ENCODE results near the gene FAM114A2.
"Not testable (repeated sequence)": the region's sequence is repeated elsewhere in the genome, so short reads cannot be mapped to it uniquely, and the experiment has no call there.

The FAM114A2 gene

DNA sequence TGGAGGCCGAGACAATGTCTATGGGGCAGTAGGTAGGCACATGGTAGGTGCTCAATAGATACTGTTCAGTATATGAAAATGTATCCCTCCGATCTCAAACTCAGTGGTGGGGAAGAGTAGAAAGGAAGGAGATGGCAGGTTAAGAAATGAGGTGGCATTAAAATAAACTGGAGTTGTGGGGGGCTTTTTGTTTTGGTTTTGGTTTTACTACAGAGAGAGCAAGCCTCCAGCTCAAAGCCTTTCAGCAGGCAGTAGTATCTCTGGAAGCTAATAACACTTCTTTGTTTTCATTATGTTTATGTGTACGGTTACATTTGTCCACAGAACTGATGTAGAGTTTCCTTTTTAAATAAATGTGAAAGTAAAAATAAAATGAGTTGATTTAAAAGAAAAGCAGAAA, 8.6 kb upstream of the FAM114A2 start:
- no peak for DNase-seq

DNA sequence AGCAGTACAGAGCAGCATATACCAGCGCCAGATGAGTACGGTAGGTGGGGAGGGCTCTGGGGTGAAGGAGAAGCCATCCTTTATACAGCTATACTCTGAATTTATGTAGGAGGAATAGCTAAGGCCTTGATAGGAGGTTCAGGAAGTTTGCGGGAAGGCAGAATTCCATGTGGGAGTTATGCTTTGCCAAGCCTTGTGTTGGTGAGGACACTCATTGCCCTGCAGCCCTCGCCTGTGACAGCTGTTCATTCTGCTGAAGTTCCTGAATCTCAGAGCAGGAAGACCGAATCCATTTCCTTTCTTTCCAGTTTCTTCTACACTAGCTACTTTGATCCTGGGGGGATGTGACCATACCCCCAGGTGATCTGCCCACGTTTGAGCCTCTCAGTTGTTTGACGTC, 7.8 kb upstream of the FAM114A2 start:
- no peak for DNase-seq

DNA sequence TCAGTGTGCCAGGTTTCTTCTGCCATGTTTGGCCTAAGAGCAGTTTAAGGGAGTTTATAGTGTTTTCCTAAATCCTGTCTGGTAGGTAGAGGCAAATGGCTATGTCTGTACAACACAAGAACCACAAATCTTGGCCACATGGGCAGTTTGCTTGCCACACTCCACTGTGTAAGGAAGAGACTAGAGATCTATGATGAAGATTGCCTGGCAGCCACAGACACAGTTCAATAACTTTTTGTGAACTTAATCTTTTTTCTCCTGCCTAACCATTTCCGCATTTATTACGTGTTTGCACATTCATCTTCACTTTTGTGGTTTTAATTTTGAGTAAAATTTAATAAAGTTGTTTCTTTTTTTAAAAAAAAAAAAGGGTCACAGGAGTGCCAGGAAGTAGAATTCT, 5.9 kb upstream of the FAM114A2 start:
- DNase-seq, result no peak

DNA sequence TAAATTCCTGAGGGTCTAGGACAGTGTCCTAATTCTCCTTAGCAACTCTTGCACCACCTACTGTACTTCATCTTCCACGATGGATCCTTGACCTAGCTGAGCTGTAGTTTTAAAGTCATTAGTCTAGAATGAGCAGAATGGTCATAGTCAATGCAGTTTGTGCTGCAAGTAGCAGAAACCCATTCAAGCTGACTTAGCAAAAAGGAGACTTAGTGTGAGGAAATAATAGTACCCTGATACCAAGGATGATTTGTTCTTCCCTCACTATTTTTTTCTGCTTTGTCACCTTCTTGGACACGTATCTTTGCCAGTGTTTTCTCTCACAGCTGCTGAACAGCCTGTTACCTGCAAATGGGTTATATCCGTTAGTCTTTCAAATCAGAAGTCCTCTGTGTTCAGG, 5.4 kb upstream of the FAM114A2 start:
- DNase-seq, result no peak

DNA sequence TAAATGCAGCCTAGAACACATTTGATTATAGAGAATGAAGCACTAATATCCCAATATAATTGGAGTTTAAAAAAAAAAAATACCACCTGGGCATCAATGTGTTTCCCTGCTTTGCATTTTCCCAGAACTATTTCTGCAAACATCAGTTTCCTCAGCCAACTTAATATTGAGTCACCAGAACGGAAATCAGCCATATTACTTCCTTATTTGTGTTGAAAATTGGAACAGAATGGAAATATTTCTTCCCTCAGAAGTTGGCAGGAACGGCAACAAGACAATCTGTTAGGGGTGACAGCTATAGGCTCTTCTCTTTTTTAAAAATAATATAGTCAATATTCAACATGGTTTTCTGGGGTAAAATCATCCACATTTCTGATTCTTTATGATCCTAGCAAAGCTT, 4.1 kb upstream of the FAM114A2 start:
- no peak for DNase-seq

DNA sequence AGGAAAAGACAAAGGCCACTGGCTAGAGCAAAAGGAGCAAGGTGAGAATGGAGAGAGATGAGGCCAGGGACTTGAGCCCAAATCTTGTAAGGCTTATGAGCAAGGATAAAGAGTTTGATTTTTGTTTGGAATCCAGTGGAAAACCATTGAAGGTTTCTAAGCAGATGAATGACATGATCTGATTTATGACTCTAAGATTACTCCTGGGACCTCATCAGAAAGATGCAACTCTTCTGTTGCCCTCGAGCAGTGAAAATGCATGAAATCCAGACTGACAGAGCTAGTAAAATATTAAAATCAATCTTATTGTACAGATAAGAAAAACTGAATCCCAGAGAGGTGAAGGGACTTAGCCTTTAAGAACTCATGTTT, 734 bp upstream of the FAM114A2 start:
- DNase-seq, result no peak

DNA sequence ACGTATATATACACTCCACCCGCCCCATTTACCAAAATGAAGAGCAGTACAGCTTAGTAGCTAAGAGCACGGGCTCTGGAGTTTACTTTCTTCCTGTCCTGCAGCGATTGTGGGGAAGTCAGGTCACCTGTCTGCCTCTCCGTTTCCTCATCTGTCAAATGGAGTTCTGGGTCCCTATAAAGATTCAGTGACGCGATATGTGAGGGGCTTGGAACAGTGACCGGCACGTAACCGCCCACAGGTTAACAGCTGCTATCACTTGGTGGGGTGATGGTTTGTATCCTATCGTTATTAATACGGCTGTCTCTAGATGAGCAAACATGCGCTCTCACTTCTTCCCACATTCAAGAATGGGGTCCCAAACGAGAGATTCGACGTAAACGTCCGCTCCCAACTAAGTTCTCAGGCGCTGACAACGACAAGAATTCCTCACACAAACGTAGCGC, 426 bp downstream of the FAM114A2 start:
- no peak for DNase-seq

DNA sequence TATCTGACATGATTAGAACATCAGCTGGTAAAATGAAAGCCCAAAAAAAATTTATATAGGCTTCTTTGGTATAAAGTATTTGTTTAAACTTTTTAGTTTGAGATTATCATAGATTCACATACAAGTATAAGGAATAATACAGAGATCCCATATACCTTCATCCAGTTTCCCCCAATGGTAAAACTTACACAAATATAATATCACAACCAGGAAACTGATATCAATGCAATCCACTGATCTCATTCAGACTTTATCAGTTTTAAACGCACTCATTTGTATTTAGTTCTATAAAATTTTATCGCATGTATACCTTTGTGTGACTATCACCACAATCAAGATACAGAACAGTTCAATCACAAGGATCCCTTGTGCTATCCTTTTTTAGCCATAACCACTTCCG, 3.8 kb downstream of the FAM114A2 start:
- DNase-seq, result no peak

DNA sequence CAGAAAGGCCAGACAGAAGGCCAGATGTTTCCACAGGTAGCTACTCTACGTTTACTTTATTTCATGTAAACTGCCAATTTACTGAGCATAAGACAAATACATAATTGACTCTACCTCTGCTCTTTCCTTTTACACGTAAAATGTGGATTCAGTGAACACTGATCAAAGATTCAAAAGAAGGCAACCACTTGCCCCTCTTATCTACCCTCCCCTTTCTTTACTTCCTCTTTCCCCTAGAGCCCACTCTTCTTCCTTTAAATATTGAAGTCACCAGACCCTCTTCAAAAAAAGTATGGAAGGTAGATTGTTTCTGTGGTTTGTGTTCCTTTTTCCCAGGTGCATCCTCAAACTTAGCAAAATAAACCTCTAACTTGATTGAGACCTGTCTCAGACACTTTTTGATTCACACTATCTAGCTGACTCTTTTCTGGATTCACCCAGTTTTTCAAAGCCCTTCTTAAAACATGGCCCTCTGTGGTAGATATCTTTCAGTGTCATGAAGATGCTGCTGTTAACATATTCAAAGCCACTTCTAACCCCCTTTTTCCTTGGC, 6.7 kb downstream of the FAM114A2 start:
- DNase-seq, result no peak

DNA sequence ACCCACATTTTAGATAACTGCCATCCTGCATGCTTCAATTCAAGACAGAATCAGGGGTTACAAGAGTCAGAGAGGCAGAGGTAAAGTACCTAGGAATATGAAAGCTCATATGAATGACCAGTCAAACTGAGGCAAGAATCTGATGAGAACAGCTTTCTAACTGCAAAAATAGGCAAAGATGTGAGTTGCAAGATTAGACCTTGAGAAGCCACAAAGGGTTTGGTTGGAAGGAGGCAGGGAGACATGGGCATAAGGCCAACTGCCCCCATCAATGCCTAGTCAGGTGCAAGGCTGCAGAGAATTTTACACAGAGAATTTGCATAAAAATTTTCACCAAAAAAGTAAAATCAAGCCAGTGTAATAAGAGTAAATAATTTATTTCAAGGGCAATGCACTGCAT, 12.8 kb downstream of the FAM114A2 start:
- no peak for DNase-seq

DNA sequence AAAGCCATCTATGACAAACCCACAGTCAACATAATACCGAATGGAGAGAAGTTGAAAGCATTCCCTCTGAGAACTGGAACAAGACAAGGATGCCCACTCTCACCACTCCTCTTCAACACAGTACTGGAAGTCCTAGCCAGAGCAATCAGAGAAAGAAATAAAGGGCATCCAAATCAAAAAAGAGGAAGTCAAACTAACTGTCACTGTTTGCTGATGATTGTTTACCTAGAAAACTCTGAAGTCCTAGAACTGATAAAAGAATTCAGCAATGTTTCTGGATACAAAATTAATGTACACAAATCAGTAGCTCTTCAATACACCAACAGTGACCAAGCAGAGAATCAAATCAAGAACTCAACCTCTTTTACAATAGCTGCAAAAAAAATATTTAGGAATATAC, 19.8 kb downstream of the FAM114A2 start:
- DNase-seq, result not testable (repeated sequence)

DNA sequence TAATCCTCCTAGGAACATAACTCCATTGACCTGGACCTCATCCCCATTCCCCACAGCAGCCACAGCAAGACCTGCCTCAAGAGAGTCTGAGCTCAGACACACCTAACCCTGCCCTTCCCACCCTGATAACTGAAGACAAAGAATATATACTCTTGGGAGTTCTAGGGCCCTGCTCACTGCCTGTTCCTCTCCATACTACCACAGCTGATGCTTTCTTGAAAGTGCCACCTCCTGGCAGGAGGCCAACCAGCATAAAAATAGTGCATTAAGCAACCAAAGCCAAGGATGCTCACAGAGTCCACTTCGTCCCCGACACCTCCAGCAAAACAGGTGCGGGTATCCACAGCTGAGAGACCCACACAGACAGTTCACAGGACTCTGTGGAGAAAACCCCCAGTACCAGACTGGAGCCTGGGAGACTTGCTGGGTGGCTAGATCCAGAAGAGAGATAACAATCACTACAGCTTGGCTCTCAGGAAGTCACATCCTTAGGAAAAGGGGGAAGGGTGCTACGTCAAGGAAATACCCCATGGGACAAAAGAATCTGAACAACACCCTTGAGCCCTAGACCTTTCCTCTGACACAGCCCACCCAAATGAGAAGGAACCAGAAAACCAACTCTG, 23.5 kb downstream of the FAM114A2 start:
- DNase-seq, result no peak

DNA sequence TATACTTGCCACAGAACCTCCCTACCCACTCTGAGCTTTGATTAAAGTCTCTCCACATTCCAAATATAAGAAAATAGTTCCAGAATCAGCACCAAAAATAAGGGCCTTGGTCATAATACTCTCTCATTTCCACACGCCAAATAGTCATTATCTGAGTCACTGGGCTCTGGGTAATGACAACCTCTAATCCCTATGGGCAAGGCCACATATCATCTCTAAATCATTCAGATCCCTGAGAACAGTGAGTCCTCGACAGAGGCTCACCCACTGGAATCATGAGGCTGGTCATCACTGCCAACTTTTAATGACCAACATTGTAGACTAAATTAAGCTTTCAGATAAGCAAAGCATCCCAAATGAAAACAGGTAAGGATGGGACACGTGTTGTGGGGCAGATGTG, 28.1 kb downstream of the FAM114A2 start:
- DNase-seq, result no peak

DNA sequence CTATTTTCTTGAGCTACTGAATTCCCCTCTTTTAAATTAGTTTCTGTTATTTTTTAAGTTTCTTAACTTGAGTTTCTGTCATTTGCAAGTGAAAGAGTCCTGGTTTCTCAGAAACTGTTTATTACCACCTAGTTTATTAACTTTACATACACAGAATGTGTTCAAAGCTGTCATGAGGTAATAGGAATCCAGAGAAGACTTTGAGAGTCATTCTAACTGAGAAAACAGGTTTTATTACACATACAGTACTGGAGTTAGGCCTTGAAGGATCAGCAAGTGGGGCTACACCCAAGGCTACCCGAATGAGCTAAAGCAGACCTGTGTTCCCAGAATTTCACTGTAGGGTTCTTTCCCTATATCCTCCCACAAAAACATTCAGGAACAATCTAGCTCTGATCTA, 33.1 kb downstream of the FAM114A2 start:
- no peak for DNase-seq

DNA sequence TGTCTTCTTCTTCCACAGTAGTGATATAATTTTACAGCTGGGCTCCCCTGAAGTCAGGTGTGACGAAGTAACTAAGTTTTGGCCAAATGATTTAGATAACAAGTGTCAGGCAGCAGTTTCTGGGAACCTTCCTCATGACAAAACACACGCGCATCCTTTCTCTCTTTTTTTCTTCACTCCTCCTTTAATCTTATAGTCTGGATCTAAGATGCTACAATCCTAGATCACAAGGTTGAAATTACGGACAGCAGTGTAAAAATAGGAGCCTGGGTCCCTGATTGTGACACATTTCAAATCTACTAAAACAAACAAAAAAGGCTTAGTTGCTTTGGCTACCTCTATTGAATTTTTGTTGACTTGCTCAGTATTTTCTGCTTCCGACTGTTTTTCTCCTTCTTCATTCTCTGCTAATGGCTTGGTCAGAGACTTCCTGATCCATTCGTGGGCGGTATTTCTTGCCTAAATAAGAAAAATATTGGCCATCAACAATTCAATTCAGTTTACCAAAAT, 36.1 kb downstream of the FAM114A2 start:
- DNase-seq, result no peak

DNA sequence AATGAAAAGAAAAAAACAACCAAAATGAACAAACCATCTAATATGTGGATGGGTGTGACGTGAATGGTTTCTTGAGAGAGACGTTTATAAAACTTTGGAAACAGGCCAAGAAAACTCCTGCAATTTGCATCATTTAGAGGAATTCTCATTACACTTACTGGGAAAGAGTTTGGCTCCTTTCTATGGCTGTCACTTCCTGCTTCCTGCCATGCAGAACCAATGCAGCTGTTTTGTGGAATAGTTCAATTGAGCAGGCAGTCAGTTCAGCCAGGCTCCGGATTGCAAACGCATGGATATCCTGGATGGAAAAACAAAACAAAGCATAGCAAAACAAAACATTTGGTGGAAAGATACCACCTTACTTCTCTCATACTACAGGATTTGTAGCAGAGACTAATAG, 36.6 kb downstream of the FAM114A2 start:
- no peak for DNase-seq

DNA sequence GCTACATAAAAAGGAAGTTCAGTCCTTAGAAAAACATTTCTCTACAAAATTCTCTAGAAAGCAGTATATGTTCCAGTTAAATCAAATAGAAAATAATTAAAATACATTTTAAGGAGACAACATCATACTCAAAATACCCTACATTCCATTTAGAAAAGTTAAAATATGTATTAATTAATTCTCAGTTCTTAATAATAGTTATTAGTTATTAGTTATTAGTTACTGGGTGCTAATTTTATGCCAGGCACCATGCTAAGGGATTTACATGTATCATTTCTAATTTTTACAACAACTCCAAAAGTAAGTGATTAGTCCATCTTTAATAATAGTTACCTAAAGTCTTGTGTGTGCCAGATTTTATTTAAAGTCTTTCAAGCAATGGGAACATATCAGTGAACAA, 38.0 kb downstream of the FAM114A2 start:
- DNase-seq, result no peak

DNA sequence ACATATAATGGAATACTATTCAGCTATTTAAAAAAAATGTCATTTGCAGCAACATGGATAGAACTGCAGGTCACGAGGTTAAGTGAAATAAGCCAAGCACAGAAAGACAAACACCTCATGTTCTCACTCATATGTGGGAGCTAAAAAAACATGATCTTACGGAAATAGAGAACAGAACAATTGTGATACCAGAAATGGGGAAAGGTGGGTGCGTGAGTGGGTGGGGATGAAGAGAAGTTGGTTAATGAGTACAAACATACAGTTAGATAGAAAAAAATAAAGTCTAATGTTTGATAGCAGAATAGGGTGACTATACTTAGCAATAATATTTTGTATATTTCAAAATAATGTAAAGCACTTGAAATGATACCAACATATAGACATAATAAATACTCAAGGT, 38.7 kb downstream of the FAM114A2 start:
- DNase-seq, result no peak

DNA sequence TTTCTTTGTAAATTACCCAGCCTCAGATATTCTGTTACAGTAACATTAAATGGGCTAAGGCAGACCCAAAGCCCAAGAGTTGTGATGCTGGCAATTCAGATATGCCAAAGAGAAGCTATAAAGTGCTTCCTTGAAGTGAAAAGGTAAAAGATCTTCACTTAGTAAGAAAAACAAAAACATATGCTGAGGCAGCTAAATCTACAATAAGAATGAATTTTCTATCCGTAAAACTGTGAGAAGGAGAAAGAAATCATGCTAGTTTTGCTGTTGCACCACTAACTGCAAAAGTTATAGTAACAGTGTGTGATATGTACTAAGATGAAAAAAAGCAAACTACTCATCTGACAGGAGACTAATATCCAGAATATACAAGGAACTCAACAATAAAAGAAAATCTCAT, 39.9 kb downstream of the FAM114A2 start:
- no peak for DNase-seq

DNA sequence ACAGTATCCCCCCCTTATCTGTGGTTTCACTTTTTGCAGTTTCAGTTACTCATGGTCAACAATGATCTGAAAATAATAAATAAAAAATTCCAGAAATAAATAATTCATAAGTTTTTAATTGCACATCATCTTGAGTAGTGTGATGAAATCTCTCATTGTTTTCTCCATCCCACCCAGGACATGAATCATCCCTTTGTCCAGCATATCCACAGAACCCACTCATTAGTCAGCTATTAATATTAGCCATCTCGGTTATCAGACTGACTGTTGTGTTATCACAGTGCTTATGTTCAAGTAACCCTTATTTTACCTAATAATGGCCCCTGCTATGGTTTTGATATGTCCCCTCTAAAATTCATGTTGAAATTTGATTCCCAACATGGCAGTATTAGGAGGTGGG, 40.7 kb downstream of the FAM114A2 start:
- DNase-seq, result no peak

DNA sequence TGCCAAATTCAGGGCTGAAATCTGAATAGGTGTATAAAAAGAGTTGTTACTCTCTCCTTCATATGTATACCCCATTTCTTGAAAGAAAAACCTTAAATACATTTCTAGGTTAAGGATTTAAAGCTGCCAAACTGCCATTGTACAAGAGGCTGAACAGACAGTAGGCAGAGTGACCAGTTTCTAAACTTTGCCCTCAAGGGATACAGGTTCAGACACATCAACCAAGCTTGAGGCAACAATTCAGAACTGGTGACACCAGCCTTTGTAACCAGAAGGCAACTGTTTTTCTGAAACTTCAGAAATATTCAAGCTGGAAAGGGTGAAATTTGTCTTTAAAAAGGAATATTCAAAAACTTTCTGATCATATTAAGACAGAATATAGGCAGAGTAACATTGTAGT, 47.5 kb downstream of the FAM114A2 start:
- no peak for DNase-seq

DNA sequence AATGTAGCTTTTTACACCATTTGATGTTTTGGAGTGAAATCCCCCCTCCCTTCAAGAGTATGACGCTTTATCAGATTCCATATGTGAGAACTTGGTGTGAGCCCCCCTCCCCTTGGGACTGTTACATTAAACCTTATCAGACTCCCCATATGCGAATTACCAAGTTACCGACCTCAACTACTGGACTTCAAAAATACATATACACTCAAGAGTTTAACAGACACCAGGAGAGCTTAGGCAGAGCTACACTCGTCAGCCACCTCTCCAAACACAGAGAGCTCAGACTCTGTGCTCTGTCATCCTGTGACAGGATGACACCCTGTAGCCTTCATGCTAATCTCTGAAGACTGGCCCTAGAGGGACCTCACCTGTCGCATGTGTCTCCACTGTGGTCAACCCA, 50.2 kb downstream of the FAM114A2 start:
- DNase-seq, result no peak

DNA sequence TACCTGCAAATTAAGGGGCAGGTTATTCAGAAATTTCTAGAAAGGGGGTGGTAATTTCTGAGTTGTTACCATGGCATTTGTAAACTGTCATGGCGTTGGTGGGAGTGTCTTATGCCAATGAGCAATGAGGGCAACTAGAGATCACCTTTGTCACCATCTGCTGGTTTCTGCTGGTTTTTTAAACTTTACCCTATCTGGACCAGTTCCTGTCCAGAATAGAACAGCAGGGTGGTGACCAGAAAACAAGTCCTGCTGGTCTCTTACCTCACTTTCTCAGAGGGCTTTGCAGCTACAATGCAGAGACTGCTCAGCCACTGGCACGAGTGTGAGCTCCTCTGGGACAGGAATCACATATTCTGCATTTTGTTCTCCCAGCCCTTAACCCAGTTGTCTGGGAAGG, 51.4 kb downstream of the FAM114A2 start:
- no peak for DNase-seq

DNA sequence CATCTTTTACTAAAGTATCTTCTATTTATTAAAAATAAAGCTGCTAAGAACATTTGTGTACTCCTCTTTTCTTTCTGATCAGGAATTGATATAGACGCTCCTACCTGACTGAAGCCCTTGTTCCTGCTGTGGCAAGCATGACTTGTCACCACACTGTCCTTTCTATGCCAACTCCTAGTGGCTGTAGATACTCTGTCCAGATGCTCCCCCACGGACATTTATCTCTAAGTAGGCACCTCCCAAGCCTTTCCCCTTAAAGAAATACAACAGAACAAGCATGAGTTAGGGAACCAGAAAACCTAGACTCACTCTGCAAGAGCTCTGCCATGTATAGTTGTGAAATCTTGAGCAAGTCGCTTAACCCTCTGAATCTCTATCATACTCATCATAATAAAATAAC, 53.2 kb downstream of the FAM114A2 start:
- no peak for DNase-seq

DNA sequence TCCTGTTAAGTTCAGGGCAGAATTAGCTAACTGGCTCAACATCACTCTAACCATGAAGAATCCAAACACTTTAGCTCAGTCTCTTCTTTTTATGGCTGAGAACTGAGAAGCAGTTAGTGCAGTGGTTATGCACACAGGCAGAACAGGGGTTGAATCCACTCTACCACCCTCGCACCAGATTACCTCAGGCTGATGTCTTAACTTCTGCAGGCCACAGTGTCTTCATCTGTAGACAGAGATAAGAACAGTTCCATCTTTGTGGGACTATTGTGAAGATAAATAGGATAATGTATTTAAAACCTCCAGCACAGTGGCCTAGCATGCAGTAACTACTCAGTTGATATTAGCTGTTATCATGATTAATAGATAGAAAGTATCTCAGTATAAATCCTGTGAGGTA, 54.8 kb downstream of the FAM114A2 start:
- DNase-seq, result no peak

Data from NCI-H187 treated with DMSO at 0.1 percent for 48 hours (cell line).